Measurements from ENCODE around the gene EYS.

DNA sequence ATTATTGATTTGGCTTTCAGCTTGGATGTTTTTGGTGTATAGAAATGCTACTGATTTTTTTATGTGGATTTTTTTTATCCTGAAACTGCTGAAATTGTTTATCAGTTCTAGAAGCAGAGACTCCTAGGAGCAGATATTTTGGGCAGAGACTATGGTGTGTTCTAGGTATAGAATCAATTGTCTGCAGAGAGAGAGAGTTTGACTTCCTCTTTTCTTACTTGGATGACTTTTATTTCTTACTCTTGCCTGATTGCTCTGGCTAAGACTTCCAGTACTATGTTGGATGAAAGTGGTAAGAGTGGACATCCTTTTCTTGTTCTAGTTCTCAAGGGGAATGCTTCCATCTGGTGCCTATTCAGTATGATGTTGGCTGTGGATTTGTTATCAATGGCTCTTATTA lies 1700.8 kb downstream of the EYS start:
- TF ChIP-seq CBX8 (IDR thresholded peaks at IDR 0.05), result no peak
- no peak for TF ChIP-seq POLR2A (IDR thresholded peaks at IDR 0.05; ENCODE audit: low read length)
- TF ChIP-seq EHMT2 (IDR thresholded peaks at IDR 0.05; ENCODE audit: low read depth), result no peak
- TF ChIP-seq RFX5 (IDR thresholded peaks at IDR 0.05), result no peak
- TF ChIP-seq, protein P1, sequence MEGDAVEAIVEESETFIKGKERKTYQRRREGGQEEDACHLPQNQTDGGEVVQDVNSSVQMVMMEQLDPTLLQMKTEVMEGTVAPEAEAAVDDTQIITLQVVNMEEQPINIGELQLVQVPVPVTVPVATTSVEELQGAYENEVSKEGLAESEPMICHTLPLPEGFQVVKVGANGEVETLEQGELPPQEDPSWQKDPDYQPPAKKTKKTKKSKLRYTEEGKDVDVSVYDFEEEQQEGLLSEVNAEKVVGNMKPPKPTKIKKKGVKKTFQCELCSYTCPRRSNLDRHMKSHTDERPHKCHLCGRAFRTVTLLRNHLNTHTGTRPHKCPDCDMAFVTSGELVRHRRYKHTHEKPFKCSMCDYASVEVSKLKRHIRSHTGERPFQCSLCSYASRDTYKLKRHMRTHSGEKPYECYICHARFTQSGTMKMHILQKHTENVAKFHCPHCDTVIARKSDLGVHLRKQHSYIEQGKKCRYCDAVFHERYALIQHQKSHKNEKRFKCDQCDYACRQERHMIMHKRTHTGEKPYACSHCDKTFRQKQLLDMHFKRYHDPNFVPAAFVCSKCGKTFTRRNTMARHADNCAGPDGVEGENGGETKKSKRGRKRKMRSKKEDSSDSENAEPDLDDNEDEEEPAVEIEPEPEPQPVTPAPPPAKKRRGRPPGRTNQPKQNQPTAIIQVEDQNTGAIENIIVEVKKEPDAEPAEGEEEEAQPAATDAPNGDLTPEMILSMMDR (IDR thresholded peaks at IDR 0.05), result no peak
- no peak for TF ChIP-seq MYC (IDR thresholded peaks at IDR 0.05; ENCODE audit: borderline replicate concordance, low read length)
- TF ChIP-seq RAD21 (conservative IDR thresholded peaks at IDR 0.05 in 1 of 2, IDR thresholded peaks at IDR 0.05 in 1 of 2), result no peak
- TF ChIP-seq TP53 (CRISPR knock-in tag; IDR thresholded peaks at IDR 0.05), result no peak
- TF ChIP-seq, protein P2, sequence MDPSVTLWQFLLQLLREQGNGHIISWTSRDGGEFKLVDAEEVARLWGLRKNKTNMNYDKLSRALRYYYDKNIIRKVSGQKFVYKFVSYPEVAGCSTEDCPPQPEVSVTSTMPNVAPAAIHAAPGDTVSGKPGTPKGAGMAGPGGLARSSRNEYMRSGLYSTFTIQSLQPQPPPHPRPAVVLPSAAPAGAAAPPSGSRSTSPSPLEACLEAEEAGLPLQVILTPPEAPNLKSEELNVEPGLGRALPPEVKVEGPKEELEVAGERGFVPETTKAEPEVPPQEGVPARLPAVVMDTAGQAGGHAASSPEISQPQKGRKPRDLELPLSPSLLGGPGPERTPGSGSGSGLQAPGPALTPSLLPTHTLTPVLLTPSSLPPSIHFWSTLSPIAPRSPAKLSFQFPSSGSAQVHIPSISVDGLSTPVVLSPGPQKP (IDR thresholded peaks at IDR 0.05; ENCODE audit: low read depth, low read length), result no peak
- no peak for TF ChIP-seq MAFK (IDR thresholded peaks at IDR 0.05; ENCODE audit: partially characterized antibody)
- no peak for TF ChIP-seq BHLHE40 (IDR thresholded peaks at IDR 0.05; ENCODE audit: low read depth, low read length)
- TF ChIP-seq NPAS2 (CRISPR knock-in tag; IDR thresholded peaks at IDR 0.05; ENCODE audit: borderline replicate concordance), result no peak

Data from A549 (cell line).